Measurements from ENCODE around the gene FAM174C. TPM values are rescaled to one million over a fixed set of nuclear protein-coding genes. Genes with fewer than 3 reads are reported as not detected.

Gene FAM174C
- total and polyA plus RNA-seq, 4 donors: 14.6 to 79.8 (median 33.8) TPM

GRCh38 chr19:1234051-1234954 lies 41.0 kb upstream of the FAM174C start:
- H3K9me3 ChIP-seq (ENCODE audit: control insufficient read depth in 4 of 4, low read length in 3 of 4): no peaks in the 10 kb centered on the region
- 86% methylated on average over 45 of the region's 45 CpGs for WGBS
- no peak for DNase-seq (ENCODE audit: low spot score)
- H3K4me1 ChIP-seq (ENCODE audit: control insufficient read depth in 4 of 4, insufficient read depth in 4 of 4, low read length in 3 of 4): peaks cover 0 to 18% (median 8%) of the 10 kb centered on the region in 4 donors
- TF ChIP-seq JUND (IDR thresholded peaks at IDR 0.05) (no peak), EGR1 (IDR thresholded peaks at IDR 0.05; ENCODE audit: low read depth in 2 of 2) (no peak), HNF4G (IDR thresholded peaks at IDR 0.05) (no peak), ATF3 (IDR thresholded peaks at IDR 0.05) (no peak), HNF4A (conservative IDR thresholded peaks at IDR 0.05) (no peak), NR2F2 (IDR thresholded peaks at IDR 0.05) (no peak), SP1 (IDR thresholded peaks at IDR 0.05) (no peak), FOXA1 (IDR thresholded peaks at IDR 0.05) (no peak), TAF1 (conservative IDR thresholded peaks at IDR 0.05) (no peak), REST (IDR thresholded peaks at IDR 0.05) (no peak), ZBTB33 (IDR thresholded peaks at IDR 0.05) (no peak), YY1 (IDR thresholded peaks at IDR 0.05) (no peak), RAD21 (IDR thresholded peaks at IDR 0.05) (no peak), CTCF (IDR thresholded peaks at IDR 0.05; ENCODE audit: low read depth, low read length, missing input control) (no peak), FOXA2 (IDR thresholded peaks at IDR 0.05) (no peak), RXRA (IDR thresholded peaks at IDR 0.05) (no peak), GABPA (IDR thresholded peaks at IDR 0.05 in 1 of 2, conservative IDR thresholded peaks at IDR 0.05 in 1 of 2) (no peak), MAX (IDR thresholded peaks at IDR 0.05) (no peak)
- H3K27ac ChIP-seq (ENCODE audit: low read depth in 1 of 2, low read length in 2 of 2): no peak overlapping the region
- H3K9ac ChIP-seq (ENCODE audit: low read depth in 1 of 2, low read length in 2 of 2): no peak overlapping the region
- H3K4me3 ChIP-seq (ENCODE audit: low read depth in 1 of 3, low read length in 3 of 3): no peak overlapping the region
- no peaks in the 10 kb centered on the region for H3K36me3 ChIP-seq (ENCODE audit: control insufficient read depth in 4 of 4, insufficient read depth in 3 of 4, low read depth in 1 of 4, low read length in 3 of 4)
- no peaks in the 10 kb centered on the region for H3K27me3 ChIP-seq (ENCODE audit: control insufficient read depth in 4 of 4, insufficient read depth in 4 of 4, low read length in 3 of 4)

Measured in liver (tissue), 9 donors.